ENCODE measurements around the gene ING2. TPM values are rescaled to one million over a fixed set of nuclear protein-coding genes. Genes with fewer than 3 reads are reported as not detected.
A peak's percentile ranks its signal among the peaks of the same experiment; 100 is the strongest.

Gene ING2
- total RNA-seq, 1 experiment from 2014 or later = 12.8 TPM

DNA sequence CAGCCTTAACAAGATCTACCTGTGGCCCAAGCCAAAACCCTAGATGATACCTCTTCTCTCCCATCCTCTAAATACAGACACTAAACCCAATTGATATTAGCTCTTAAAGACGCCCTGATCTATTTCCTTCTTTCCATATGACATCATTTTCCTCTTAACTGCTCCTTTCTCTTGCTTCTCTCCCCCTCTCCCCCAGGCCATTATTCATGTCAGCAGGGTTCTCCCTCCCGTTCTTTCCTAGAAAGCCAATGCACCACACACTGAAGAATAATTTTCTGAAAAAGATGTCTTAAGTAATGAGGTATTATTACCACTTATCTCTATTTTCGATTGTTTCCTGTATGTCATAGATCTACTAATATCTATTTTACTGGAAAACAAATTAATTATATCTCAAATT, 9.7 kb upstream of the ING2 start:
- DNase-seq (ENCODE audit: extremely low read depth, low read depth) = no peak

GRCh38 chr4:183499389-183499788, 5.5 kb upstream of the ING2 start:
- no peak for DNase-seq (ENCODE audit: extremely low read depth, low read depth)

DNA sequence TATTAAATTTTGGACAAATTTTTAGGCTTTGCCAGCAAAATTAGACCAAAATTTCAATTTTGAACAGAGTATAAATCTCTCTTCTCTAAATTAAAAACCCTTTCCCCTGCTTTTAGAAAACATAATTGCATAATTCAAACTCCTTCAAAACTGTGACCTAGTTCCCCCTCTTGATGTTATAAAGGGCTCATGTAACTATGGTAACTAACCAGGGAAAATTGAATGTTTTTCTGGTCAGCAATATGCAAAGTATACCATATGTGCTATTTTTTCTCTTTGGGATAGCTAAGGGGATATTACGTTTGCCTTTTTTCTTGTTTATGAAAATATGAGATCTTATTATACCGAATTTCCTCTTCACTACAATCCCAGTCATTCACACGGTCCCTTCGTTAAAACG, 5.1 kb upstream of the ING2 start:
- DNase-seq (ENCODE audit: extremely low read depth, low read depth) = no peak

DNA sequence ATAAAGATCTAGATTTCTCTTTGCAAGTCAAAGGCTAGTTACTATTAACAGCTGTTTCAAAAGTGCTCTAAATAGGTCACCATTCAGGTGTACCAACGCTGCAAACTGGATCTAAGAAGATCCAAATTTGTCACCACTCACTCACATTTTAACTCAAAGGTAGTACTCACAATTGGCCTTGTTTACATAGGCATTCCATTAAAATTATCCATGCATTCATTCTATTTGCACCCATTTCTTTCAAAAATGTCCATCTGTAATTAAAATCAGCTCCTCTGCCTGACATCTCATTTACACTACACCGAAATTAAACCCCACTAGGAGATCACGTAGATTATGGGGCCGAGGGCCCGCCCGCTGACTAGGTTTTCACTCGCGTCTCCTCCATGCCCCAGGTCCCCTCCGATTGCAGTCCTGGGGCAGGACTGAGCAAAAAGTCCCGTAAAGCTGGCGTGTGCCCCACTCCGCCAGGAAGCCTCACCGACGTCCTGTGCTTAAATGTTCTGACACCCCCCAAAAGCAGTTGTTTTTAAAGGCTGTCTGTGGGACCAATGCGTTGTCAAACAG, 1.3 kb upstream of the ING2 start:
- no peak for DNase-seq (ENCODE audit: extremely low read depth, low read depth)

GRCh38 chr4:183504064-183504929, 561 bp upstream of the ING2 start:
- peak; percentile 94 for DNase-seq (ENCODE audit: extremely low read depth, low read depth)

DNA sequence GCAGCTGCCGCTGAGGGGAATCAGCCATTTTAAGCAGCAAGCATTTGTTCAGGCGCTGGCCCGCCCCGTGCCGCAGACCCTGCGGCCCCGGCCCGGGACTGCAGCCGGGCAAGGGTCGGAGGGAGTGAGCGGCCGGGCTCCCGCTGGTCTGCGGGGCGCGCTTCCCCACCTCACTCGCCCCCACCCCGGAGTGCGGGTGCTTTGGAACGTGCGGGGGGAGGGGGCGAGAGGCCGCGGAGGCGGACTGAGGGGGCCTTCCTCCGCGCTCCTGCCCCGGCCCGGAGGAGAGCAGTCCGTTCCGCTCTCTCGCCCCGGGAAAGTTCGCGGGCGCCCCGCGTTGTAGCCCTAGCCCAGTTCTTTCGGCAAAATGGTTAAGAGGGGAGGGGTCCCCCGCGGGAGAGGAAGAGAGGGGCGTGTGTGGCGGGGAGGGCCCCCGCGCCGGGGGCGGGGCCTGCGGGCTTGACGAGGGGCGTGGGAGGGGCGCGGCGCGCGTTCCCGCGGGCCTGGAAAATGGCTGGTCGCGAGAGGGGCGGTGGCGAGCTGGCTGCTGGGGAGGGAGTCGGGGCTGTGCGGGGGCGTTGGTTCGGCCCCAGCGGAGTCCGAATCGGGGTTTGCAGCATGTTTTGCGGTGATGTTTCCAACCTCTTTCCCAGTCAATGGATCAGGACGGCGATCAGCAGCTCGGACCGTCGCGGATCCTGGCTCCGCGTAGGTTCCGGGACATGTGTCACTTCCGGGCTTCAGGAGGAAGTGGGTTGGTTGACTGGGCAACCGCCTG, 942 bp downstream of the ING2 start:
- DNase-seq (ENCODE audit: extremely low read depth, low read depth) = peak; percentile 71

- no peak for DNase-seq (ENCODE audit: extremely low read depth, low read depth)
Observed at GRCh38 chr4:183506389-183506735, 1.5 kb downstream of the ING2 start.

GRCh38 chr4:183507925-183508696, 3.3 kb downstream of the ING2 start:
- DNase-seq (ENCODE audit: extremely low read depth, low read depth) = no peak

GRCh38 chr4:183508697-183509335, 4.0 kb downstream of the ING2 start:
- no peak for DNase-seq (ENCODE audit: extremely low read depth, low read depth)

DNA sequence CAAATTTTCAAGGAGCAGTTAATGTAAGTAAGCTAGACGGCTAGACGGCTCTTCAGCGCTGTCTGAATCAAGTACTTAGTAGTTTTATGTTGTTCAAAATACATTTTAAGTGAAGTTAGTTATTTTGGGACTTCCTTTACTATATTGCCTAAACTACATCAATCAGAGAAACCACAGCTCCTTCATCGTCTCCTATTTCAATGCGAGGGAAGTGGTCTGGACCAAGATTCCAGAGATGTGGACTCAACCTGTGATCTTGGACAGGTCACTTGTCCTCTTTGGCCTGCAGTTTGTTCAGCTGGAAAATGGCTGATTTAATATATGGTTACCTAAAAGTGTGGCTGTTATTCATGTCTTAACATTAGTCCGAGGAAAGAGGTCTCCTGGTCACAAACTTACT, 10.6 kb downstream of the ING2 start:
- DNase-seq (ENCODE audit: extremely low read depth, low read depth) = no peak

DNA sequence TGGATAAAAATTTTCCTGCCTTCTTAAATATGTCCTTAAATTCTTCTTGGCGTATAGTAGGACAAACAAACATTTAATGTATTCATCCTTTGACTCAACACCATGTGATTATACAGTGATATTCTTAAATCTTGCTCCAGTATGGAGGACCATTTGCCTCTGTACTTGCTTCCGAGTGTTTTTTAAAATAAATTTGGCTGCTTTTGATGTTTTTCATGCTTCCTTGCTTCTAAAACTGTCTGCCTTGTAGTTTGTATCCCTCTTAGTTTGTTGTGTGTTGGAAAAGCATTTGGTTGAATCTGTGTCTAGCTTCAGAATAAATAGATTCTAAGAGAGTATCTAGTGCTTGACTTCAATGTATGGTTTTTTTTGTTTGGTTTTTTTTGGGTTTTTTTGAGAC, 12.3 kb downstream of the ING2 start:
- DNase-seq (ENCODE audit: extremely low read depth, low read depth) = no peak

DNA sequence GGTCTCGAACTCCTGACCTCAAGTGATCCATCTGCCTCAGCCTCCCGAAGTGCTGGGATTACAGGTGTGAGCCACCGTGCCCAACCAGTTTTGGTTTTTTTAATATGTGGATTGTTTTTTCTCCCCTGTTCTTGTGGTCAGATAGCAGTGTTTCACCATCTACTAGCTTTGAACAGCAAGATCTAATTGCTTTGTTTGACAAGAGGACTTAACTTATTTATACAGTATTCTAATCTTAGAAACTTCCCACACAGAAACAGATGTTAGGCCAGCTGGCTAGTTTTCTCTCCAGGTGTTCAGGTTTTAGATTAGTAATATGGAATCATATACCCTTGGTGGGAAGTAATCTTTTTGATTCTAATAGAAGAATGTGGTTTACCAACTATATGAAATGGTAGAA, 12.9 kb downstream of the ING2 start:
- no peak for DNase-seq (ENCODE audit: extremely low read depth, low read depth)

DNA sequence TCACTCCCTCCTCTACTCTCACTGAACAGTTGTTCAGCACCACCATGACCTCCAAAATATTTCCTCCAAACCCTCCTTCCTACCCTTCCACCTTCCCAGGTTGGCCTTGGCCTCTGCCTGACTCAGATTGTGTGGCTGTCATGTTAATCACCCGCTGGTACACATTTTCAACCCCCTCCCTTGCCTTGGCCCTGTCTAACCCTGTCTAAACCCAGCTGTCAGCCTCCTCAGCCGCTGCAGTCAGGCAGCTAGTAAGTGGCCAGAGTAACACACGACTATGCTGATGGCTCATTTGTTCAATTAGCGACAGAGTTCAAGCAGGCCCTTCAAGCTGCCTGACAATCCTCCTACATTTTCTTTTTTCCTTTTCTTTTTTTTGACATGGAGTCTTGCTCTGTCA, 18.0 kb downstream of the ING2 start:
- no peak for DNase-seq (ENCODE audit: extremely low read depth, low read depth)

GRCh38 chr4:183527326-183527725, 22.5 kb downstream of the ING2 start:
- DNase-seq (ENCODE audit: extremely low read depth, low read depth) = no peak

- DNase-seq (ENCODE audit: extremely low read depth, low read depth) = no peak
Observed at GRCh38 chr4:183532821-183533220, 28.0 kb downstream of the ING2 start.

- DNase-seq (ENCODE audit: extremely low read depth, low read depth) = no peak
Observed at GRCh38 chr4:183533698-183534097, 28.8 kb downstream of the ING2 start.

DNA sequence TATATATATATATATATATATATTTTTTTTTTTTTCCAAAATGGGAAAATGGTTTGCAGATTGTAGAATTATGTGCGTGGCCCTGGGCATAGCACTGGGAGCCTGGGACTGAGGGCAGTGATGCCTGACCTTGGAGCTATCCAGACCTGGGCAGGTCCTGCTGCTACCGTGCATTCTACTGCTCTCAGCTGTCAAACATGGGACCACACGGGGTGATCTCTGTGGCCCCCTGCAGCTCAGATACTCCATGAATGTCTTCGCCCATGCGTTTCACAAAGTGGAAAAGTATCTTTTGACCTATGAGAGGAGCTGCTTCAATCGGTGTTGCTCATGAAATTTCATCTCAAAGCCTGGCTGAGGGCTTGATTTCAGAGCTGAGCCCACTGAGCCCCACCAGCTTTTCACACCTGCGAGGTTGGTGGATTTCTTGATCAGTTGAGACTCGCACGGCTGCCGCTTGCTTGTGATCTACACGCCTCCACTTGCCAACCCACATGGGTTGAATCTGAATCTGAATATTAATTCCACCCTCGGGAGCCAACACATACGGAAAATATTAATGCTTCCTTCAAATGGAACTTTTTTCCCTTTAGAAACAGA, 35.7 kb downstream of the ING2 start:
- no peak for DNase-seq (ENCODE audit: extremely low read depth, low read depth)

- DNase-seq (ENCODE audit: extremely low read depth, low read depth) = no peak
Observed at GRCh38 chr4:183541010-183541751, 36.3 kb downstream of the ING2 start.

DNA sequence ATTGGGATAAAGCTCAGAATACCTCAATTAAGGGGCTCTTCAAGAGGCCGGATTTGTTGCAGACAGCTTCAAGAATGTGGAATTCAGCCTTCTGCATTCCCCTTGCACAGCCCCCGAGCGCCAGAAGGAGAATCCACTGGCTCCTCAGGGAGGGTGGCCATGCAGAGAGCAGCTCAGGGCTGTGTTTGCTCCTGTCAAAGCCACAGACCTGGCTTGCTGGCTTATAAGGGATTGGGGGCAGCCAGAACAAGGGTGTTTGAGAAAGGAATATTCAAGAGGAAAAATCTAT, 36.8 kb downstream of the ING2 start:
- DNase-seq (ENCODE audit: extremely low read depth, low read depth) = no peak

DNA sequence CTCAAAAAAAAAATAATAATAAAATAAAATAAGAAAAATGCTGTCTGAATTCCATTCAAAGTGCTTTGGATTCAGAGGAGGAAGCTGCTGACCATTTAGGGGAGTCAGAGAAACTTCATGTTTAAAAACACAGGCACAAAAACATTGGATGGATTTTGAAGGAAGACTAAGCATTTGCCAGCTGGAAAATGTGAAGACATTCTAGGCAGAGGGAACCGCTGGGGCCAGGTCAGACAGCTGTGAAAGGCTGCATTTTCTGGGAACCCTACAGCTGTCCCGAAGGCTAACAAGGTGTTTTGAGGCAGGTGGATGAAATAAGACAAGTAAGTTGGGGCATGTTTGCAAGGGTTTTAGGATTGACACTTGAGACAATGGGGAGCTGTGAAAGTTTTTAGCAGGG, 38.6 kb downstream of the ING2 start:
- DNase-seq (ENCODE audit: extremely low read depth, low read depth) = no peak
